Trophoblast cell (in vitro differentiated cells and primary cell): ENCODE results near the gene COL4A6.

Experiments used
- DNase-seq, 2 donors: peaks; one replicate each; pipeline ENCODE4 v3.0.0-alpha.2; 2016
- H2AFZ ChIP-seq: 2 replicates; pipeline ENCODE4 v1.6.1; 2013; ENCODE audit warnings: low read length, moderate library complexity, mild to moderate bottlenecking; ENCODE audit not compliant: insufficient read depth, poor library complexity
- H2AK5ac ChIP-seq: 2 replicates; pipeline ENCODE4 v1.6.1; 2013; ENCODE audit warnings: mild to moderate bottlenecking, low read length
- H2BK120ac ChIP-seq: 2 replicates; pipeline ENCODE4 v1.6.1; 2013; ENCODE audit warnings: low read length, mild to moderate bottlenecking, moderate library complexity; ENCODE audit not compliant: insufficient read depth, poor library complexity
- H2BK12ac ChIP-seq: 2 replicates; pipeline ENCODE4 v1.6.1; 2013; ENCODE audit warnings: mild to moderate bottlenecking, low read length, moderate library complexity
- H2BK5ac ChIP-seq: 2 replicates; pipeline ENCODE4 v1.6.1; 2013; ENCODE audit warnings: low read length, low read depth, moderate library complexity, mild to moderate bottlenecking; ENCODE audit not compliant: poor library complexity
- H3K14ac ChIP-seq: 2 replicates; pipeline ENCODE4 v1.6.1; 2013; ENCODE audit warnings: mild to moderate bottlenecking, low read length
- H3K18ac ChIP-seq: 2 replicates; pipeline ENCODE4 v1.6.1; 2013; ENCODE audit warnings: mild to moderate bottlenecking, low read length
- H3K23ac ChIP-seq: 2 replicates; pipeline ENCODE4 v1.6.1; 2013; ENCODE audit warnings: low read length
- H3K27ac ChIP-seq: 2 replicates; pipeline ENCODE4 v1.5.1; 2013; ENCODE audit warnings: low read depth, mild to moderate bottlenecking, inconsistent platforms, low read length, moderate library complexity
- H3K27me3 ChIP-seq: 2 replicates; pipeline ENCODE4 v1.6.1; 2013; ENCODE audit warnings: inconsistent platforms, mild to moderate bottlenecking, low read length, moderate library complexity; ENCODE audit not compliant: insufficient read depth
- H3K36me3 ChIP-seq, 2 experiments: 1 replicate in 1 of 2; 2 replicates in 1 of 2; pipeline ENCODE4 v1.6.1; 2013; ENCODE audit warnings: low read length in 2 of 2, mild to moderate bottlenecking in 2 of 2, moderate library complexity in 1 of 2; ENCODE audit not compliant: insufficient read depth in 2 of 2, control insufficient read depth in 1 of 2
- H3K4ac ChIP-seq: 2 replicates; pipeline ENCODE4 v1.6.1; 2013; ENCODE audit warnings: low read depth, mild to moderate bottlenecking, low read length, moderate library complexity
- H3K4me1 ChIP-seq, 2 experiments: 1 replicate in 1 of 2; 2 replicates in 1 of 2; pipeline ENCODE4 v1.6.1; 2013; ENCODE audit warnings: low read length in 2 of 2, mild to moderate bottlenecking in 2 of 2, moderate library complexity in 1 of 2; ENCODE audit not compliant: insufficient read depth in 2 of 2, control insufficient read depth in 1 of 2
- H3K4me2 ChIP-seq: 2 replicates; pipeline ENCODE4 v1.6.1; 2013; ENCODE audit warnings: inconsistent platforms, mild to moderate bottlenecking, low read length, moderate library complexity
- H3K4me3 ChIP-seq: 2 replicates; pipeline ENCODE4 v1.5.1; 2013; ENCODE audit warnings: mild to moderate bottlenecking, low read depth, low read length, inconsistent platforms
- H3K79me1 ChIP-seq: one replicate; pipeline ENCODE4 v1.6.1; 2013; ENCODE audit warnings: low read length
- H3K79me2 ChIP-seq: 2 replicates; pipeline ENCODE4 v1.6.1; 2013; ENCODE audit warnings: low read length, mild to moderate bottlenecking; ENCODE audit not compliant: control insufficient read depth, insufficient read depth, poor library complexity
- H3K9ac ChIP-seq: 2 replicates; pipeline ENCODE4 v1.6.1; 2013; ENCODE audit warnings: mild to moderate bottlenecking, low read length
- H3K9me3 ChIP-seq: 2 replicates; pipeline ENCODE4 v1.6.1; 2013; ENCODE audit warnings: low read depth, mild to moderate bottlenecking, control low read depth, inconsistent platforms, low read length; ENCODE audit not compliant: insufficient read depth
- H4K12ac ChIP-seq: 2 replicates; pipeline ENCODE4 v1.6.1; 2013; ENCODE audit warnings: low read depth, mild to moderate bottlenecking, low read length, moderate library complexity
- H4K8ac ChIP-seq: 2 replicates; pipeline ENCODE4 v1.6.1; 2013; ENCODE audit warnings: low read depth, mild to moderate bottlenecking, low read length, moderate library complexity
- H4K91ac ChIP-seq: one replicate; pipeline ENCODE4 v1.6.1; 2013; ENCODE audit warnings: low read depth, mild to moderate bottlenecking, low read length, moderate library complexity
- WGBS: extraction: QIAGEN DNeasy Blood & Tissue Kit; methylation state at CpG from one replicate; pipeline ENCODE4 v1.1.7; 2013; ENCODE audit warnings: missing lambda C conversion rate; ENCODE audit not compliant: insufficient read length, insufficient coverage; ENCODE audit errors: extremely low coverage; 5-methylcytosine and 5-hydroxymethylcytosine counted together

COL4A6 gene

DNA sequence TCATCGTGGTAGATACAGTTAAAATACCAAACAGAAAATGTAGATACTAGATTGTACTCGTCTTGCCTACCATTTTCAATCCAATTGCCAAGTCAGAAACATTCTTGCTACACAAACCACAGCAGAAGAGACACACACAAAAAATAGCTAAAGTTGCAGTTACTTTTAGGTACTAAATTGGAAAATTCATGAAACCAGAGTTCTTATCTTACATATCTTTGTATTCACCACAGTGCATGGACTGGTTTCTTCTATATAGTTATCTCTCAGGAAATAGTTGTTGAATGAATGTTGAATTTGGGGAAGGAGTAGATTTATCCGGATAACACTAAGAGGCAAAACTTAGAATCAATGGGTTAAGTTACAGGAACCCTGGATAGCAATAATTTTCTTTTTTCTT, 15.6 kb upstream of the COL4A6 start:
- H3K18ac ChIP-seq = no peak overlapping the region
- H3K9me3 ChIP-seq = no peaks in the 10 kb centered on the region
- H3K4me3 ChIP-seq = no peak overlapping the region
- H2AK5ac ChIP-seq = no peak overlapping the region
- H3K79me1 ChIP-seq = no peaks in the 10 kb centered on the region
- no peaks in the 10 kb centered on the region for H3K4me1 ChIP-seq
- no peak overlapping the region for H2AFZ ChIP-seq
- no peak overlapping the region for H3K4ac ChIP-seq
- no peak overlapping the region for H3K9ac ChIP-seq
- H3K27me3 ChIP-seq = no peaks in the 10 kb centered on the region
- H4K91ac ChIP-seq = no peak overlapping the region
- no peak overlapping the region for H3K14ac ChIP-seq
- H4K12ac ChIP-seq = no peak overlapping the region
- H4K8ac ChIP-seq = no peak overlapping the region
- DNase-seq = no peak
- no peaks in the 10 kb centered on the region for H3K79me2 ChIP-seq
- no peak overlapping the region for H2BK120ac ChIP-seq
- no peak overlapping the region for H3K27ac ChIP-seq
- H2BK12ac ChIP-seq = no peak overlapping the region
- no CpG with 5 or more reads among the region's 3 CpGs for WGBS
- H3K36me3 ChIP-seq = no peaks in the 10 kb centered on the region
- H3K4me2 ChIP-seq = no peak overlapping the region
- H3K23ac ChIP-seq = no peak overlapping the region
- no peak overlapping the region for H2BK5ac ChIP-seq

DNA sequence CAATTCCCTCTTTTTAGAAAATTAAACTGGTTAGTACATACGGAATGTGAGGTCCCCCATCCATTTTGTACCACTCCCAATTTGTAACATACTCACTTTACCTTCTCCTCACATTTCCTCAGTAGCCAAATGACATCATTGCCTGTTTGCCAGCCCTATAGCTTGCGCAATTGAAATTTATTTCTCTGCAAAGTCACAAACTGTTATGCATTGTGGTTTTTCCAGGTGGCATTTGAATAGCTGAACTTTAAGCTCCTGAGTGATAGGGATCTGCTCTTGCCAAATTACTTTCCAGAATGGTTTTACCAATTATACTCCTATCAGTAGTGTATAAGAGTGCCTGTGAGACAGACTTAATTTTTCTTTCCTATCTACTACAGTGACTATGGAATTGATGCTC, 9.1 kb upstream of the COL4A6 start:
- no peak overlapping the region for H3K4me3 ChIP-seq
- H2BK120ac ChIP-seq = no peak overlapping the region
- no peak for DNase-seq
- no peak overlapping the region for H3K4me2 ChIP-seq
- no peak overlapping the region for H2BK5ac ChIP-seq
- no peak overlapping the region for H4K91ac ChIP-seq
- H3K23ac ChIP-seq = no peak overlapping the region
- no CpG with 5 or more reads among the region's 2 CpGs for WGBS
- no peak overlapping the region for H4K8ac ChIP-seq
- no peaks in the 10 kb centered on the region for H3K79me2 ChIP-seq
- no peak overlapping the region for H3K14ac ChIP-seq
- H3K4ac ChIP-seq = no peak overlapping the region
- H3K27me3 ChIP-seq = no peaks in the 10 kb centered on the region
- no peak overlapping the region for H3K18ac ChIP-seq
- H2AK5ac ChIP-seq = no peak overlapping the region
- no peak overlapping the region for H3K27ac ChIP-seq
- H3K9ac ChIP-seq = no peak overlapping the region
- H4K12ac ChIP-seq = no peak overlapping the region
- H3K36me3 ChIP-seq = no peaks in the 10 kb centered on the region
- no peaks in the 10 kb centered on the region for H3K4me1 ChIP-seq
- H2BK12ac ChIP-seq = no peak overlapping the region
- H2AFZ ChIP-seq = no peak overlapping the region
- H3K79me1 ChIP-seq = no peaks in the 10 kb centered on the region
- no peaks in the 10 kb centered on the region for H3K9me3 ChIP-seq

DNA sequence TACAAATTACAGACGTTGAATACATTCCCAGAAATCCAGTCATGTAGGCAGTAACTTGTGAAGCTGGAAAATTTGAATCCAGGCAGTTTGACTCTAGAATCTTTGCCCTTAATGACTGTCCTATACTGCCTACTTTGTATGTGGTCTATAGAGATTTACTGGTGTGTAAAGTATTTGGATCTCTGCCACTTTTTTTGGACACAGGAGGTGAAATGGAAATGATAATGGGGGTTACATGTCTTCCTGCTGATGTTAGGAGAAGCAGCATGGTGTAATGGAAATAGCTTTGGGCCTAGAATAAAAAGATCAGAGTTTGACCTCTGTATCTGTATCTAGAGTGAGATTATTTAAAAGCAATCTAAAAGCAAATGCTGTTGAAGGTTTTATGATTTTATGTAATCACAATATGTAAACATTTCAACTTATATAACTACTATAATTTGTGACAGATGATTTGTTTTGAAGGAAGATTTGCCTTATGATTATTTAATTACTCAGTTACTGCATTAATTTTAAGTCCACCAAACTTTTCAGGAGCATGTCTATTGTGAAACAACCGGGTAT, 4.8 kb upstream of the COL4A6 start:
- Histone ChIP-seq H3K4ac (no peak overlapping the region), H3K23ac (no peak overlapping the region), H3K36me3 (no peaks in the 10 kb centered on the region), H3K9me3 (no peaks in the 10 kb centered on the region), H2AFZ (no peak overlapping the region), H4K12ac (no peak overlapping the region), H3K4me3 (no peak overlapping the region), H3K14ac (no peak overlapping the region), H3K27ac (no peak overlapping the region), H3K79me2 (peaks cover 3% of the 10 kb centered on the region), H2BK120ac (no peak overlapping the region), H3K4me1 (no peaks in the 10 kb centered on the region), H3K27me3 (no peaks in the 10 kb centered on the region), H3K79me1 (peaks cover 8% of the 10 kb centered on the region), H3K4me2 (no peak overlapping the region), H3K18ac (no peak overlapping the region), H2AK5ac (no peak overlapping the region), H2BK5ac (no peak overlapping the region), H4K91ac (no peak overlapping the region), H2BK12ac (no peak overlapping the region), H3K9ac (no peak overlapping the region), H4K8ac (no peak overlapping the region)
- WGBS = no CpG with 5 or more reads among the region's 2 CpGs
- DNase-seq = no peak

DNA sequence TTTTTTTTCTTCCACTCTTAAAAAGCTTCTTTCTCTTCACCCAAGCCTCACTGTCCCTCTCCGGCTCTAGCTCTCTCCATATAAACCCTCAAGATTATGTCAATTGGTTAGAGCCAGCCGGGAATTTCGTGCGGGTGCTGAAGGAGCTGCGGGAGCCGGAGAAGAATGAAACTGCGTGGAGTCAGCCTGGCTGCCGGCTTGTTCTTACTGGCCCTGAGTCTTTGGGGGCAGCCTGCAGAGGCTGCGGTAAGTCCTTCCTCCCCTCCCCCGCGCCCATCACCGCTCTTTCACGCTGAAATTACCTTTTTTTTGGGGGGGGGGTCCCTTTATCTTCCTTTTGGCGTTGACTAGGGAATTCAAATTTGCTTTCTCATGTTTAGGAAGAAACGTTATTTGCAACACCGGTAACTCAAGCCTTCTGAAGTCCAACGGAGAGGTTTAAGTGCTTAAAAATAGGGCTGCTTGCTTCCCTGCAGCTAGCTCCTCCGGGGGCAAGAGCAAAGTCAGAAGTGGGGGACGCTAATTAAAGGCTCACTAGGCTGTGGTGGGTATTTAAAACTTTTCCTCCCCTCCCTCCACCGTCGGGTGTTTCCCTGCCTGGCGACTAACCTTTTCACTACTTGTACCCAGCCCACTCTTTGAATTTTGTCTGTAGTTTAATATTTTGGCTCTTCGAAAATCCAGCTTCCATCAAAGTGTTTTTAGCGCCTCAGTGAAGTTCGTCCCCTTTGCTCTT, 1.9 kb upstream of the COL4A6 start:
- Histone ChIP-seq H4K91ac (peak overlapping the region; percentile 74), H2BK5ac (peak overlapping the region; percentile 84), H3K27ac (peak overlapping the region; percentile 86), H3K4me3 (peak overlapping the region; percentile 71), H3K79me2 (peaks cover 3% of the 10 kb centered on the region), H3K9me3 (no peaks in the 10 kb centered on the region), H2AK5ac (peak overlapping the region; percentile 23), H3K18ac (no peak overlapping the region), H3K27me3 (no peaks in the 10 kb centered on the region), H3K4me1 (no peaks in the 10 kb centered on the region), H2AFZ (peak overlapping the region; percentile 25), H4K8ac (peak overlapping the region; percentile 73), H3K36me3 (no peaks in the 10 kb centered on the region), H4K12ac (peak overlapping the region; percentile 87), H3K14ac (peak overlapping the region; percentile 84), H3K9ac (peak overlapping the region; percentile 87), H3K4me2 (peak overlapping the region; percentile 68), H3K4ac (peak overlapping the region; percentile 52), H3K23ac (no peak overlapping the region), H2BK12ac (no peak overlapping the region), H3K79me1 (peaks cover 10% of the 10 kb centered on the region), H2BK120ac (peak overlapping the region; percentile 53)
- peak in 1 of 2 donors; percentile 30 for DNase-seq
- WGBS = no CpG with 5 or more reads among the region's 25 CpGs
